Tibial nerve (tissue), 4 donors: Measurements from ENCODE around the gene AGK.

Experiments
- EP300 ChIP-seq, 2 donors: sonication (generic); formaldehyde crosslinking; IDR thresholded peaks; one replicate each; pipeline ENCODE4 v1.6.1; 2017; ENCODE audit warnings: antibody characterized with exemption in 2 of 2, mild to moderate bottlenecking in 1 of 2
- POLR2A ChIP-seq, 2 donors: fragments of 450-650 bp; IDR thresholded peaks; one replicate each; pipeline ENCODE4 v1.6.1; 2017; ENCODE audit warnings: antibody characterized with exemption in 2 of 2, mild to moderate bottlenecking in 2 of 2, moderate library complexity in 2 of 2
- TF ChIP-seq, protein P1 (sequence below), 5 experiments: fragments of 200-600 bp in 3 of 5; fragments of 450-650 bp in 2 of 5; sonication (generic) in 3 of 5; IDR thresholded peaks; one replicate each; pipeline ENCODE4 v1.5.1; 2016 to 2019; ENCODE audit warnings: antibody characterized with exemption in 5 of 5, mild to moderate bottlenecking in 3 of 5, moderate library complexity in 2 of 5

DNA sequence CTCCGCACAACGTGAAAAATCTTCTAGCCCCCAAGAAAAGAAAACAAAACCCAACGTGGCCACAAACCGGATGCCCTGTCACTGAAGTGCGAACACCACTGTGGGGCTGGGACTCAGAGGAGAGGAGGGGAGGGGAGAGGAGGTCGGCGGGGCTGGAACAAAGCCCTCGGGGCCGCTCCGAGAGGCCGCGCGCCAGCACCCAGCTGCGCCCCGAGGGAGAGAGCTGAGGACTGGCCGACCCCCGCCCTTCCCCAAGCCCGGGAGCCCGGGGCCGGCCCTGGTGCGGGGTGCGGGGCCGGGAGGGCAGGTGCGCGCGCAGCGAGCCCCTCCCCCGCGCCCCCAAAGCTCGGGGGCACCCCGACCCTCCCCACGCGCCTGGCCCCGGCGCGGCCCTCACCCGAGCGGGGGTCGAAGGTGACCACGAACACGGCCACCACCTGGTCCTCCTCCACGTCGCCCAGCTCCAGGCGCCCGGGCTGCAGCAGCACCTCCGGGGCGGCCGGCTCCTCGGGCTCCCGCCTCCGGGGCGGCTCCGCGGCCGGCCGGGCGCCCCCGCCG, 150.4 kb downstream of the AGK start:
- TF ChIP-seq, protein P1, sequence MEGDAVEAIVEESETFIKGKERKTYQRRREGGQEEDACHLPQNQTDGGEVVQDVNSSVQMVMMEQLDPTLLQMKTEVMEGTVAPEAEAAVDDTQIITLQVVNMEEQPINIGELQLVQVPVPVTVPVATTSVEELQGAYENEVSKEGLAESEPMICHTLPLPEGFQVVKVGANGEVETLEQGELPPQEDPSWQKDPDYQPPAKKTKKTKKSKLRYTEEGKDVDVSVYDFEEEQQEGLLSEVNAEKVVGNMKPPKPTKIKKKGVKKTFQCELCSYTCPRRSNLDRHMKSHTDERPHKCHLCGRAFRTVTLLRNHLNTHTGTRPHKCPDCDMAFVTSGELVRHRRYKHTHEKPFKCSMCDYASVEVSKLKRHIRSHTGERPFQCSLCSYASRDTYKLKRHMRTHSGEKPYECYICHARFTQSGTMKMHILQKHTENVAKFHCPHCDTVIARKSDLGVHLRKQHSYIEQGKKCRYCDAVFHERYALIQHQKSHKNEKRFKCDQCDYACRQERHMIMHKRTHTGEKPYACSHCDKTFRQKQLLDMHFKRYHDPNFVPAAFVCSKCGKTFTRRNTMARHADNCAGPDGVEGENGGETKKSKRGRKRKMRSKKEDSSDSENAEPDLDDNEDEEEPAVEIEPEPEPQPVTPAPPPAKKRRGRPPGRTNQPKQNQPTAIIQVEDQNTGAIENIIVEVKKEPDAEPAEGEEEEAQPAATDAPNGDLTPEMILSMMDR (IDR thresholded peaks at IDR 0.05): no peak
- TF ChIP-seq EP300 (IDR thresholded peaks at IDR 0.05) (no peak), POLR2A (IDR thresholded peaks at IDR 0.05) (no peak)
